Fibroblast of lung (primary cell): Measurements from ENCODE around the gene HTT.

Experiments used
- CTCF ChIP-seq, 2 donors: IDR thresholded peaks in 1 of 2; conservative IDR thresholded peaks in 1 of 2; 1 replicate in 1 of 2; 2 replicates in 1 of 2; pipeline ENCODE4 v1.5.1; 2011 to 2012; ENCODE audit warnings: low read length in 2 of 2, control low read depth in 1 of 2, inconsistent platforms in 1 of 2, low read depth in 1 of 2, mild to moderate bottlenecking in 1 of 2
- EZH2 ChIP-seq: IDR thresholded peaks from 2 replicates; pipeline ENCODE4 v1.5.1; 2012; ENCODE audit warnings: low read length, control low read depth, mild to moderate bottlenecking; ENCODE audit errors: missing control alignments

GRCh38 chr4:3074846-3075651 is 568 bp downstream of the HTT start:
- TF ChIP-seq CTCF (conservative IDR thresholded peaks at IDR 0.05 in 1 of 2, IDR thresholded peaks at IDR 0.05 in 1 of 2; ENCODE audit: low read depth in 1 of 2, low read length in 2 of 2) (no peak), EZH2 (no peak)
